NB4 (cell line): ENCODE results near the gene LRRC8C.

ENCODE experiments used
- CTCF ChIP-seq: IDR thresholded peaks from one replicate; pipeline ENCODE4 v1.5.1; 2012; ENCODE audit warnings: low read depth, low read length
- MAX ChIP-seq: IDR thresholded peaks from 2 replicates; pipeline ENCODE4 v1.6.1; 2011; ENCODE audit warnings: low read depth, low read length
- MYC ChIP-seq: IDR thresholded peaks from 2 replicates; pipeline ENCODE4 v1.6.1; 2011; ENCODE audit warnings: low read depth, low read length
- POLR2A ChIP-seq: IDR thresholded peaks from 2 replicates; pipeline ENCODE4 v1.6.1; 2011; ENCODE audit warnings: mild to moderate bottlenecking; ENCODE audit not compliant: insufficient read length; ENCODE audit errors: extremely low read depth

- TF ChIP-seq CTCF (no peak), POLR2A (no peak), MYC (no peak), MAX (no peak)
Observed at GRCh38 chr1:89643577-89643976, 10.7 kb downstream of the LRRC8C start.
